Activated CD4-positive, alpha-beta memory T cell treated with anti-CD3 and anti-CD28 coated beads for 36 hours (primary cell): Measurements from ENCODE around the gene NTN3. TPM values are rescaled to one million over a fixed set of nuclear protein-coding genes. Genes with fewer than 3 reads are reported as not detected.

ENCODE experiments used
- CTCF ChIA-PET: fragments of 350-600 bp; sonication (Branson Sonifier 250); formaldehyde crosslinking; loops from one replicate; lab custom pipeline; 2021; ENCODE audit warnings: antibody characterized with exemption, inconsistent platforms; lab: Charles Lee
- POLR2A ChIA-PET: fragments of 350-600 bp; sonication (Branson Sonifier 250); formaldehyde crosslinking; loops from one replicate; lab custom pipeline; 2021; ENCODE audit warnings: antibody characterized with exemption; lab: Charles Lee
- DNase-seq: peaks from one replicate; pipeline ENCODE4 v3.0.0-alpha.2; 2020
- H3K27ac Mint-ChIP-seq: one replicate; pipeline ENCODE4 v1.8.0; 2021; ENCODE audit warnings: mixed read lengths
- H3K27me3 Mint-ChIP-seq: one replicate; pipeline ENCODE4 v1.8.0; 2021; ENCODE audit warnings: mixed read lengths
- H3K36me3 Mint-ChIP-seq: one replicate; pipeline ENCODE4 v1.8.0; 2021; ENCODE audit warnings: mixed read lengths
- H3K4me1 Mint-ChIP-seq: one replicate; pipeline ENCODE4 v1.8.0; 2021; ENCODE audit warnings: low read depth, mixed read lengths
- H3K4me3 Mint-ChIP-seq: one replicate; pipeline ENCODE4 v1.8.0; 2021; ENCODE audit warnings: mild to moderate bottlenecking, mixed read lengths
- H3K9me3 Mint-ChIP-seq: one replicate; pipeline ENCODE4 v1.8.0; 2021; ENCODE audit warnings: mixed read lengths
- intact Hi-C: fragments of 100-400 bp; cut with micrococcal nuclease; formaldehyde crosslinking; loops from one replicate; pipeline ENCODE4 v1.15.1; 2023
- total RNA-seq, 2 experiments: library from RNA; stranded (reverse); gene quantifications; one replicate each; pipeline ENCODE4 v1.2.3, GENCODE V29; 2021

The NTN3 gene
- total RNA-seq, 2 experiments from 2014 or later: not detected

GRCh38 chr16:2458887-2459646, 12.0 kb upstream of the NTN3 start:
- H3K9me3 Mint-ChIP-seq: no peaks in the 10 kb centered on the region
- peaks cover 18% of the 10 kb centered on the region for H3K36me3 Mint-ChIP-seq
- peak overlapping the region; percentile 64 for H3K27ac Mint-ChIP-seq
- ChIA-PET CTCF (interaction anchor here (0.7 to 1.8 kb wide), 5 partner anchors 31 to 264 kb away, joined by 3 to 10 read pairs (median 3); partner anchors contain the start of gene ABCA3), POLR2A (interaction anchor here (1.1 to 1.7 kb wide), 6 partner anchors 11 to 207 kb away, joined by 3 to 6 read pairs (median 4); partner anchors contain the start of genes CCNF, ECI1 and TBC1D24)
- H3K4me3 Mint-ChIP-seq: peak overlapping the region; percentile 77
- no peak for DNase-seq
- H3K27me3 Mint-ChIP-seq: no peaks in the 10 kb centered on the region
- intact Hi-C loops: no loop called here
- H3K4me1 Mint-ChIP-seq: peaks cover 7% of the 10 kb centered on the region

DNA sequence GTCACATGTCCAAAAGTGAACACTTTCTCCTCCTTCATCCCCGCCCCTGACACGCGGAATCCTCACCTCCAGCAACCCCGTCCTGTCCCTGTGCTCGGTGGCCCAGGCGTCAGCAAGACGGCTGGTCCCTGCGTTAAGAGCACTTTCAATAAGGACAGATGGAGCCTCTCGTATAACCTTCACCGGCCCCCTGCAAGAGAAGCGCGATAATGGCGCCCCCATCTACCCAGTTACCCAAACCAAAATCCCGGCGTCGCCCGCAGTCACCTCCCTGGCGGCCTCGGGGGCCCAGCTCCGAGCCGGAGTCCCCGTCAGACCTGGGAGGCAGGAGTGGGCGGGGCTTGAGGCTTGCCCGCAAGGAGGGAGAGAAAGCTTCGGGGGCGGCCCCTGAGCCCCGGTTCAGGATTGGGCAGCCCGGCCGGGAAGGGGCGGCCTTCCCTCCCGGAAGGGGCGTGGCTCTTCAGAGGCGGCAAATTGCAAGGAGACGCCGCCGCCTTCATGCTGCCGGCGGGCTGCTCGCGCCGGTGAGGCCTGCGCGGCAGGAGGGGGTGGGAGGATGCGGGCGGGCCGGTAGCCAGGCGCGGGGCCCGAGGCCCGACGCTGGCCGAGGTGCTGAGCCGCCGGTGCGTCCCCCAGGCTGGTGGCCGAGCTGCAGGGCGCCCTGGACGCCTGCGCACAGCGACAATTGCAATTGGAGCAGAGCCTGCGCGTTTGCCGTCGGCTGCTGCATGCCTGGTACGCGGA, 11.3 kb upstream of the NTN3 start, which contains the start of gene TEDC2:
TEDC2 (plus strand) TSS at position 463 of the 744 bp plus-strand sequence; CDS start at position 499, 36 bp downstream.
- peaks cover 7% of the 10 kb centered on the region for H3K4me1 Mint-ChIP-seq

GRCh38 chr16:2460391-2460713, 10.7 kb upstream of the NTN3 start:
- no peak overlapping the region for H3K27ac Mint-ChIP-seq
- POLR2A ChIA-PET: interaction anchor here (1.0 to 1.7 kb wide), 8 partner anchors 9 to 209 kb away, joined by 3 to 6 read pairs (median 4); partner anchors contain the start of genes CCNF, ECI1 and TBC1D24
- H3K36me3 Mint-ChIP-seq: peaks cover 14% of the 10 kb centered on the region
- no peak for DNase-seq
- CTCF ChIA-PET: interaction anchor here (0.9 to 1.8 kb wide), 7 partner anchors 9 to 438 kb away, joined by 3 to 10 read pairs (median 3); partner anchors contain the start of gene TBC1D24
- no peaks in the 10 kb centered on the region for H3K27me3 Mint-ChIP-seq
- H3K9me3 Mint-ChIP-seq: no peaks in the 10 kb centered on the region
- H3K4me3 Mint-ChIP-seq: peak overlapping the region; percentile 65
- intact Hi-C loops: no loop called here
- peaks cover 7% of the 10 kb centered on the region for H3K4me1 Mint-ChIP-seq

More for the DNA sequence above, 11.3 kb upstream of the NTN3 start, which contains the start of gene TEDC2:
- CTCF ChIA-PET: interaction anchor here (0.7 to 1.8 kb wide), 9 partner anchors 9 to 437 kb away, joined by 3 to 10 read pairs (median 3); partner anchors contain the start of genes ABCA3 and TBC1D24
- POLR2A ChIA-PET: interaction anchor here (1.0 to 1.7 kb wide), 7 partner anchors 10 to 208 kb away, joined by 3 to 6 read pairs (median 4); partner anchors contain the start of genes CCNF, ECI1 and TBC1D24
- H3K4me3 Mint-ChIP-seq: peak within 1 kb of the TSS; percentile 77
- no peaks in the 10 kb centered on the region for H3K9me3 Mint-ChIP-seq
- DNase-seq: peak; percentile 98
- peaks cover 18% of the 10 kb centered on the region for H3K36me3 Mint-ChIP-seq
- intact Hi-C loops: no loop called here
- no peaks in the 10 kb centered on the region for H3K27me3 Mint-ChIP-seq
- peak within 1 kb of the TSS; percentile 64 for H3K27ac Mint-ChIP-seq

- Mint-ChIP-seq H3K9me3 (no peaks in the 10 kb centered on the region), H3K4me3 (peak overlapping the region; percentile 65), H3K4me1 (peaks cover 7% of the 10 kb centered on the region), H3K27ac (no peak overlapping the region), H3K27me3 (no peaks in the 10 kb centered on the region), H3K36me3 (peaks cover 12% of the 10 kb centered on the region)
- intact Hi-C loops: no loop called here
- ChIA-PET POLR2A (interaction anchor here (1.4 to 1.5 kb wide), 3 partner anchors 14 to 25 kb away, joined by 3 read pairs; partner anchors contain the start of gene TBC1D24), CTCF (interaction anchor here (0.9 to 1.2 kb wide), 4 partner anchors 8 to 438 kb away, joined by 3 to 5 read pairs (median 3); partner anchors contain the start of gene TBC1D24)
- no peak for DNase-seq
Measured at GRCh38 chr16:2460916-2461315, 10.2 kb upstream of the NTN3 start.

DNA sequence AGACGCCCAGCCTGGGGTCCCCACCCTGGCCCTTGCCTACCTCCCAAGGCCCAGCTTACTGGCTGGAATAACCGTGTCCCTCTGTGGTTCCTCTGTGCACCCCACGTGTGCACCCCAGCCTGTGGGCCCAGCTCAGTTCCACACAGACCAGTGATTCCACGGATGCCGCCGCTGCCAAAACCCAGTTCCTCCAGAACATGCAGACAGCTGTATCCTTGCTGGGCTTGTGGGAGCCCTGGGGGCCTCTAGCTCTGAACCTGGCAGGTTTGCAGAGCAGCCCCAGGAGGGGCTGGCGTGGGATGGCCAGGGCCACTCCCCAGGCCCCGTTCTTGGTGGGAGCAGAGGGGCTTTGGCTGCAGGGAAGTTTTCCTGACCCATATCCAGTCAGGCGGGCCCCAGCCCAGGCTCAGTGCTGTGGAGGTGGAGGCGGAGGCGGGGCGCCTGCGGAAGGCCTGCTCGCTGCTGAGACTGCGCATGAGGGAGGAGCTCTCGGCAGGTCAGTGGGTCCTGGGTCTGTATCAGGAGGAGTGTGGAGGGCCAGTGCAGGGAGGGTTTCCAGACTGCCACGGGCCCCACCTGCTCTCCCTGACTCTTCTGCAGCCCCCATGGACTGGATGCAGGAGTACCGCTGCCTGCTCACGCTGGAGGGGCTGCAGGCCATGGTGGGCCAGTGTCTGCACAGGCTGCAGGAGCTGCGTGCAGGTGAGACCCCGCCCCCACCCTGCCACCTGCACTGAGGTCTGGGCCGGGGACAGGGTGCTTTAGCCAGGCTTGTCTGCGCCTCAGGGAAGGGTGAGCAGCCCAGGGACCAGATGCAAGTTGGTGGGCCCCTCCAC, 8.8 kb upstream of the NTN3 start:
- peaks cover 6% of the 10 kb centered on the region for H3K36me3 Mint-ChIP-seq
- CTCF ChIA-PET: interaction anchor here (0.6 kb wide), 1 partner anchor 723 kb away, joined by 3 read pairs; no protein-coding TSS in a partner anchor
- intact Hi-C loops: no loop called here
- no peaks in the 10 kb centered on the region for H3K27me3 Mint-ChIP-seq
- no peak for DNase-seq
- no peak overlapping the region for H3K27ac Mint-ChIP-seq
- no peak overlapping the region for H3K4me3 Mint-ChIP-seq
- peaks cover 8% of the 10 kb centered on the region for H3K4me1 Mint-ChIP-seq
- no peaks in the 10 kb centered on the region for H3K9me3 Mint-ChIP-seq
- POLR2A ChIA-PET: no interaction called here

GRCh38 chr16:2464333-2464732, 6.8 kb upstream of the NTN3 start:
- H3K27ac Mint-ChIP-seq: no peak overlapping the region
- no peaks in the 10 kb centered on the region for H3K9me3 Mint-ChIP-seq
- ChIA-PET CTCF (no interaction called here), POLR2A (no interaction called here)
- intact Hi-C loops: no loop called here
- H3K36me3 Mint-ChIP-seq: peaks cover 3% of the 10 kb centered on the region
- no peak overlapping the region for H3K4me3 Mint-ChIP-seq
- peaks cover 12% of the 10 kb centered on the region for H3K4me1 Mint-ChIP-seq
- H3K27me3 Mint-ChIP-seq: peaks cover 7% of the 10 kb centered on the region
- DNase-seq: no peak

DNA sequence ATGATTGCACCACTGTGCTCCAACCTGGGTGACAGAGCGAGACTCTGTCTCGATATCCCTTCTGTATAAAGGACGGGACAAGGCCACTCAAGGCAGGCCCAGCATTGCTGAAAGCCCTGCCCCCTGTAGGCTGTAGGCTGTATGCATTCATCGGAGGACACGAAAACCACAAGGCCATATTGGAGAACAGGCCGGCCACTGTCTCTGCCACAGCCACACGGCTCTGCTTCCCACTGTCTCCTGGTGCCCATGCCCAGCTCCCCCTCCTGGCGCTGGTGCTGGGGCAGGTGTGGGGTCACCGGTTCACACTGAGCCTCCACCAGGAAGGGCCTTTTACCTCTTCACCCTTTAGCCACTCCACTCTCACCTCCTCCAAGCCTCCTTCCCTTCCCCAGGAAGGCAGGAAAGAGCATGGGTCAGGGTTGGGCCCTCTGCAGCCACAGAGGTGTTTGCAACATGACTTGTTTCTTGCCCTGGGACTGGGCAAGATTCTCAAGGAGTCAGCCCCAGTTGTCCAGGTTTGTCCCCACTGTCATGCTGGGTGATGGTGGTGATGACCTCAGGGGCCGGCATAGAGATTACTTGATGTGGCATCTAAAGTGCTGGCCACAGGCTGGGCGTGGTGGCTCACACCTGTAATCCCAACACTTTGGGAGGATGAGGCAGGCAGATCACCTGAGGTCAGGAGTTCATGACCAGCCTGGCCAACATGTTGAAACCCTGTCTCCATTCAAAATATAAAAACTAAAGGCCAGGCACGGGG, 5.3 kb upstream of the NTN3 start:
- H3K4me3 Mint-ChIP-seq: no peak overlapping the region
- CTCF ChIA-PET: no interaction called here
- peaks cover 12% of the 10 kb centered on the region for H3K4me1 Mint-ChIP-seq
- no peak overlapping the region for H3K27ac Mint-ChIP-seq
- H3K9me3 Mint-ChIP-seq: no peaks in the 10 kb centered on the region
- intact Hi-C loops: no loop called here
- peaks cover 2% of the 10 kb centered on the region for H3K36me3 Mint-ChIP-seq
- peaks cover 19% of the 10 kb centered on the region for H3K27me3 Mint-ChIP-seq
- POLR2A ChIA-PET: no interaction called here
- DNase-seq: no peak

DNA sequence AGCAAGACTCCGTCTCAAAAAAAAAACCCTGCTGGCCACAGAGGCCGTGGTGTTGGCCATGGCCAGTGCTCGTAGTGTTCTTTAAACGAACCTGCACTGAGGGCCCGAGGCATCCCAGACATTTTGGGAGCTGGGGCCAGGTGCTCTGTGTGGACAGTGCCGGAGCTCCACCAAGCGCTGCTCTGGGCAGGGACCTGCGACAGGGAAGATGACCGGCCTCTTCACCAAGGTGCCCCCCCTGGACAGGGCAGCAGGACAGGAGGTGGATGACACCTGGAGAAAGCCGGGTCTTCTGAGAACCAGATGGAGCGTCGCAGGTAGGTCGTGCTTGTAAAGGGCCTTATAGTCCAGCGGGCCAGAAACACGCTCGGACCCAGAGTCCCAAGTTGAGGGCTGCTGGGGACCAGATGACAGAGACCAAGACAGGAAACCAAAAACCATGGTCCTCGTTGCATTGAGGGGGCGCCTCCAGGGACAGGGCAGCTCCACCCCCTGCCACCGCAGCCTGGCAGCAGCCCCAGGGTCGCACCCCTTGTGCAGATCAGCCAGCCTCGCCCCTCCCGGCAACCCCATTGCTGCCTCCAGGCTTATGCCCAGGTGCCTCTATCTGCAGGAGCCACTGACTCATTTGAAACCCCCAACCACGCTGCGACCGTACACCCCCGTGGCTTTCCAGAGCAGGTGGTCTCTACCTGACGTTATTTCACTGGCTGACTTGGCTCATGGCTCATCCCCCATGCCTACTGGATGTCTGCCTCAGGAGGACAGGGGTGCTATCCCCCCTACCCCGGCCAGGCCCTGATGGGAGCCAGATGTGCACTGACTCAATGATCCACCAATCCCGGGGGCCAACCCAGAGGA, 4.2 kb upstream of the NTN3 start:
- peaks cover 21% of the 10 kb centered on the region for H3K27me3 Mint-ChIP-seq
- no peak overlapping the region for H3K4me3 Mint-ChIP-seq
- no peak overlapping the region for H3K27ac Mint-ChIP-seq
- intact Hi-C loops: no loop called here
- no peak for DNase-seq
- POLR2A ChIA-PET: no interaction called here
- peaks cover 2% of the 10 kb centered on the region for H3K36me3 Mint-ChIP-seq
- no peaks in the 10 kb centered on the region for H3K9me3 Mint-ChIP-seq
- H3K4me1 Mint-ChIP-seq: peaks cover 12% of the 10 kb centered on the region
- CTCF ChIA-PET: interaction anchor here (1.9 kb wide), 1 partner anchor 34 kb away, joined by 5 read pairs; no protein-coding TSS in a partner anchor

- intact Hi-C loops: no loop called here
- Mint-ChIP-seq H3K27ac (no peak overlapping the region), H3K9me3 (no peaks in the 10 kb centered on the region), H3K36me3 (peaks cover 2% of the 10 kb centered on the region), H3K27me3 (peaks cover 25% of the 10 kb centered on the region), H3K4me1 (peaks cover 12% of the 10 kb centered on the region), H3K4me3 (no peak overlapping the region)
- DNase-seq: peak; percentile 50
- ChIA-PET POLR2A (interaction anchor here (1.6 kb wide), 1 partner anchor 53 kb away, joined by 5 read pairs; no protein-coding TSS in a partner anchor), CTCF (interaction anchor here (1.9 kb wide), 1 partner anchor 33 kb away, joined by 5 read pairs; no protein-coding TSS in a partner anchor)
Measured at GRCh38 chr16:2467528-2468232, 3.4 kb upstream of the NTN3 start.
